MM.1S (cell line): Measurements from ENCODE around the gene TOX4.

Source experiments
- CTCF ChIP-seq: fragments of 300-600 bp; sonication (generic); IDR thresholded peaks from 2 replicates; pipeline ENCODE4 v1.5.1; 2016; ENCODE audit warnings: antibody characterized with exemption, low read length, mixed read lengths
- EZH2 ChIP-seq: fragments of 300-600 bp; sonication (generic); optimal IDR thresholded peaks from 2 replicates; pipeline ENCODE3; 2017; ENCODE audit warnings: low read depth, mild to moderate bottlenecking, antibody characterized with exemption, low read length, mixed read lengths
- EZH2phosphoT487 ChIP-seq: fragments of 300-600 bp; sonication (generic); IDR thresholded peaks from 2 replicates; pipeline ENCODE4 v1.6.1; 2018; ENCODE audit warnings: antibody characterized with exemption, low read length

DNA sequence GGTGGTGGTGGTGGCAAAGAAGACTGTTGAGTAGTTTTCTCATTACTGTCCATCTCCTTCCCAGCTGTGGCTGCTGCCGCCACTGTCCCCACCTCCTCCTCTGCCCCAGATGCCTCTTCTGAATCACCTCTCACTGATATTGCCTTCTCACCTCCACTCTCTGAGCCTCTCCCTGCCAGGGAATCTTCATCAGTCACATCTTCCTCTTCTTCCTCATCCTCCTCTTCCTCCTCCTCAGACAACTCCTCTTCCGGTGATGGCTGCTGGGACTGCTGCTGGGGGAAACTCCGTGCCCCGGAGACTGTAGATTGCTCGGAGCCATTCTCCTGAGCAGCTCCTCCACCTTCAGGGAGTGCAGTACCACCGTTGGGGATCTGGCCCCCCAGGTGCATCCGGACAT is 46.2 kb downstream of the TOX4 start:
- TF ChIP-seq CTCF (no peak), EZH2 (no peak), EZH2phosphoT487 (no peak)
